Esophagus muscularis mucosa (tissue), 4 donors: Measurements from ENCODE around the gene MEG3. TPM values are rescaled to one million over a fixed set of nuclear protein-coding genes. Genes with fewer than 3 reads are reported as not detected.

Experiments
- DNase-seq: peaks from one replicate; pipeline ENCODE4 v3.0.0-alpha.2; 2017; ENCODE audit errors: extremely low spot score
- H3K27ac ChIP-seq, 4 donors: fragments of 200-600 bp; sonication (generic); replicated peaks in 1 of 4; 1 replicate in 3 of 4; 2 replicates in 1 of 4; pipeline ENCODE4 v1.5.1; 2016 to 2019; ENCODE audit warnings: mild to moderate bottlenecking in 1 of 4
- H3K27me3 ChIP-seq, 4 donors: fragments of 200-600 bp; sonication (generic); one replicate each; pipeline versions ENCODE4 v1.5.1 to v1.6.0; 2016 to 2019
- H3K36me3 ChIP-seq, 4 donors: fragments of 200-600 bp; sonication (generic); one replicate each; pipeline ENCODE4 v1.5.1; 2016 to 2019
- H3K4me1 ChIP-seq, 4 donors: fragments of 200-600 bp; sonication (generic); one replicate each; pipeline ENCODE4 v1.5.1; 2016 to 2019
- H3K4me3 ChIP-seq, 4 donors: fragments of 200-600 bp; sonication (generic); 1 replicate in 2 of 4; 2 replicates in 2 of 4; pipeline ENCODE4 v1.5.1; 2016 to 2019; ENCODE audit warnings: mild to moderate bottlenecking in 4 of 4, moderate library complexity in 1 of 4
- H3K9me3 ChIP-seq, 4 donors: fragments of 200-600 bp; sonication (generic); 1 replicate in 3 of 4; 2 replicates in 1 of 4; pipeline ENCODE4 v1.5.1; 2016 to 2019
- EP300 ChIP-seq: sonication (generic); formaldehyde crosslinking; IDR thresholded peaks from one replicate; pipeline ENCODE4 v1.6.1; 2017; ENCODE audit warnings: antibody characterized with exemption
- POLR2A ChIP-seq: fragments of 450-650 bp; IDR thresholded peaks from one replicate; pipeline ENCODE4 v1.6.1; 2017; ENCODE audit warnings: antibody characterized with exemption, moderate library complexity, mild to moderate bottlenecking, low read depth
- POLR2AphosphoS5 ChIP-seq, 2 donors: sonication (generic); formaldehyde crosslinking; IDR thresholded peaks; one replicate each; pipeline ENCODE4 v1.6.1; 2017; ENCODE audit warnings: antibody characterized with exemption in 2 of 2
- WGBS: methylation state at CpG from one replicate; pipeline ENCODE4 v1.1.5; 2018; 5-methylcytosine and 5-hydroxymethylcytosine counted together
- intact Hi-C: fragments of 100-400 bp; cut with DNase I; formaldehyde crosslinking; loops from one replicate; pipeline ENCODE4 v1.15.1; 2023
- total RNA-seq, 4 donors: library from RNA; depleted of rRNA; stranded (reverse); fragments of >200 nt; gene quantifications; one replicate each; pipeline versions ENCODE4 v1.1.0 to v1.2.1, GENCODE V29; 2016
- TF ChIP-seq, protein P1 (sequence below), 3 experiments: fragments of 200-600 bp in 2 of 3; fragments of 450-650 bp in 1 of 3; sonication (generic) in 2 of 3; IDR thresholded peaks; one replicate each; pipeline ENCODE4 v1.5.1; 2017 to 2019; ENCODE audit warnings: antibody characterized with exemption in 3 of 3, mild to moderate bottlenecking in 2 of 3, moderate library complexity in 1 of 3

MEG3 gene
- total RNA-seq, 4 donors from 2014 or later, result 9.4 to 53.2 (median 22.1) TPM

DNA sequence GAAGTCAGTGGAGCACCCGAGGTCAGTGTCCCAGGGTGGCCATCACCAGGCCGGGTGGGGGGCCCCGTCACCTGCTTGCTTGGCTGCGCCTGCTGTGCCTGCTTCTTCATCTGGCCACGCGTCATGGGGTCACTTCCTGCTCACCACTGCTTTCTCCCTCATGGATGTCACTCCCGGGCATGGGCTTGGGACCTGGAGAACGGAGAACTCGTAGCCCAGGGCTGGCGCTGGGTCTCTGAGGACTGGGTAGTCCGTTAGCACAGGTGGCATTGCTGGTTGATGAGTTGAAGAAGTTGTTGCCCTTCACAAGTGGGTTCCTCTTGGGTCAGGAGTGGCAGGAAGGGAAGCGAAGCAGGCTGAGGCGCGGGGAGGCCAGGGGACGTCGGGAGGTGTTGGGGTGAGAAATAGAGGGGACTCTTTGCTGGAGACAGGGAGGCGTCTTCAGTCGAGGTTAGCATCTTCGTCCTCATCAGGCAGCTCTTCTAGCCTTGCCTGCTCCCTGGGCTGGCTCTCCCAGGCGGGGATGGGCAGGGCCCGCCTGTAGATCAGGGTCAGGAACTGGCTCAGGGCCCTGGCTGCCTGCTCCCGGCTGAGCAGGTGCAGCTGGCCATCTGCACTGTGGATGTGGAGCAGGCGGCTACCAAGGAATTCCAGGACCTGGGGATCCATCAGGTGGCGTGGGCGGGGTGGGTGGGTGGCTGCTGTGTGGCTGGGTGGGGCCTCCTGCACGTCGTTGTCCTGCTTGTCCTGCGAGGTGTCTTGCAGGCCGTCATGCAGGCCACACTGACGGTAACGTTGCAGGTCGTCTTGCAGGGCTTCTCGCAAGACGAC, 54.6 kb downstream of the MEG3 start:
- no peaks in the 10 kb centered on the region for H3K4me1 ChIP-seq
- no peaks in the 10 kb centered on the region for H3K9me3 ChIP-seq
- no peaks in the 10 kb centered on the region for H3K36me3 ChIP-seq
- H3K4me3 ChIP-seq, result no peak overlapping the region
- TF ChIP-seq POLR2A (no peak), POLR2AphosphoS5 (IDR thresholded peaks at IDR 0.05) (no peak), EP300 (no peak)
- TF ChIP-seq, protein P1, sequence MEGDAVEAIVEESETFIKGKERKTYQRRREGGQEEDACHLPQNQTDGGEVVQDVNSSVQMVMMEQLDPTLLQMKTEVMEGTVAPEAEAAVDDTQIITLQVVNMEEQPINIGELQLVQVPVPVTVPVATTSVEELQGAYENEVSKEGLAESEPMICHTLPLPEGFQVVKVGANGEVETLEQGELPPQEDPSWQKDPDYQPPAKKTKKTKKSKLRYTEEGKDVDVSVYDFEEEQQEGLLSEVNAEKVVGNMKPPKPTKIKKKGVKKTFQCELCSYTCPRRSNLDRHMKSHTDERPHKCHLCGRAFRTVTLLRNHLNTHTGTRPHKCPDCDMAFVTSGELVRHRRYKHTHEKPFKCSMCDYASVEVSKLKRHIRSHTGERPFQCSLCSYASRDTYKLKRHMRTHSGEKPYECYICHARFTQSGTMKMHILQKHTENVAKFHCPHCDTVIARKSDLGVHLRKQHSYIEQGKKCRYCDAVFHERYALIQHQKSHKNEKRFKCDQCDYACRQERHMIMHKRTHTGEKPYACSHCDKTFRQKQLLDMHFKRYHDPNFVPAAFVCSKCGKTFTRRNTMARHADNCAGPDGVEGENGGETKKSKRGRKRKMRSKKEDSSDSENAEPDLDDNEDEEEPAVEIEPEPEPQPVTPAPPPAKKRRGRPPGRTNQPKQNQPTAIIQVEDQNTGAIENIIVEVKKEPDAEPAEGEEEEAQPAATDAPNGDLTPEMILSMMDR (IDR thresholded peaks at IDR 0.05), result no peak
- no peak overlapping the region for H3K27ac ChIP-seq
- no peak for DNase-seq
- WGBS, result 92% methylated on average over 24 of the region's 34 CpGs
- intact Hi-C loops, result no loop called here
- peaks cover 0 to 37% (median 0%) of the 10 kb centered on the region in 4 donors for H3K27me3 ChIP-seq

DNA sequence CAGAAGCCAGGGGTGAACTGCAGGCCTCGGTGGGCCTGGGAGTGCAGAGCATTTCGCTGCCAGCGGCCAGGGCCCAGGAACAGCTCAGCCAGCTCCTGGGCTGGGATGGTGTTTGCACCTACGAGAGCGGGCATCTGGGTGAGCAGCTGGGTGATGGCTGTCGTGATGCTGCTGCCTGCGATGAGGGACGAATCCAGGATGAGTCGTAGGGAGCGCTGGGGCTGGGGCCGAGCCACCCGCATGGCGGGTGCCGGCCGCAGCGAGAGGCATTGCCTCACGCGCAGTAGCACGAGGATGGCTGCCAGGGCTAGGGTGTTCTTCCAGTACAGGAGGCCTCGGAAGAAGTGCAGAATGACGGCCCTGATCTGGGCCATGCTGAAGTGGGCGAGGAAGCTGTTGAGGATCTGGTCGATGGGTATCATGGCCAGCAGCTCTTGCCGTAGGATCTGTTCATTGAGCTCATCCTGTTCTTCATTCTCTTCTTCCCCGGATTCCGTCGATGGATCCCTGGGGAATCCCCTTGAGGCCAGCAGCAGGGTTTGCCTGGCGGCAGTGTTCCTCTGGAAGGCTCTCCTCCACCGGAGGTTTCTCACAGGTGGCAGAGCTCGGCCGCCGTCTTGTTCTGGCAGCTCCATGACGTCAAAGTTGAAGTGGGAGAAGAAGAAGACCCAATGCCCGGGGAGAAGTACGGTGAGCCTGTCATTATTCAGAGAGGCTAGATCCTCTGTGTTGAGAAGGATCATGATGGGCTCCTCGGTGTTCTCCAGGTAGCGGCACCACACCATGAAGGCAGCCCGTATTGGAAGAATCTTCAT, 55.5 kb downstream of the MEG3 start:
- intact Hi-C loops, result no loop called here
- Histone ChIP-seq H3K9me3 (no peaks in the 10 kb centered on the region), H3K36me3 (no peaks in the 10 kb centered on the region), H3K4me1 (no peaks in the 10 kb centered on the region), H3K27me3 (peaks cover 0 to 32% (median 0%) of the 10 kb centered on the region in 4 donors), H3K27ac (no peak overlapping the region), H3K4me3 (no peak overlapping the region)
- WGBS, result 95% methylated on average over 36 of the region's 38 CpGs
- no peak for DNase-seq
- TF ChIP-seq POLR2AphosphoS5 (IDR thresholded peaks at IDR 0.05), result no peak
- TF ChIP-seq EP300, result no peak
- TF ChIP-seq, protein P1 (IDR thresholded peaks at IDR 0.05), result no peak
- no peak for TF ChIP-seq POLR2A

DNA sequence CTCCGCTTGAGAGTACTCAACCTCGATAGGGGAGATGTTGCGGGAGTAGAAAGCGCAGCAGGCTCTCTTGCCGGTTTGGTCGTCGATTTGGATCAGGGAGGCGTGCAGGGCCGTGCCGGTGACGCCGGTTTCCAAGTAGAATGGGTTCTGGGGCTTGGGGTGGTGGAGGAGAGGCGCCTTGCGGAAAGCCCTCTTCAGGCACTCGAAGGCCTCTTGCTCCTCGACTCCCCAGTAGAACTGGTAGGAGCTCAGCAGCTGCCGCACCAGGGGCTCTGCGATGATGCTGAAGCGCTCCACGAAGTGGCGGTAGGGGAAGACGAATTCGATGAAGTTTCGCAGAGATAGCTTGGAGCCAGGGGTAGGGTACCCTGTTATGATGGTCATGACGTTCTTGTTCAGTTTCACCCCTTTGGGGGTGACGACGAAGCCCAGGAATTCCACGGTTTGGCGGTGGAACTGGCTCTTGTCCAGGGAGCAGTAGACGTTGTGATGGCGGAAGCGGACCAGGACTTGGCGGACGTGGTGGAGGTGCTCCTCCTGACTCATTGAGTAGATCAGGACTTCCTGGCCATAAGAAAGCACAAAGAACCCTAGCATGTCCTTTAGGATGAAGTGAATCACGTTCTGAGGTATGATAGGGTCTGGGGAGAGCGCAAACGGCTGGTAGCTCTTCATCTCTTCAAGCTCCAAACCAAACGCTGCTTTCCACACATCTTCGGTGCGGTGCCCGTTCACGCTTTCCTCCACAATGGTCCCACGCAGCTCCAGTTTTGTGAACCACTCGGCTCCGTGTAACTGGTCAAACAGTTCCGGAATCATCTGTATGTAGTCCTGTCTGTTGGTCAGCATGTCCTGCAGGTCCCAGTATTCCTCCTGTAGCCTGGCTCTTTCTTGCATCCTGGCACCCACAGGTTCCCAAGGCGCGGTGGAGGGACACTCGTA, 56.4 kb downstream of the MEG3 start:
- WGBS, result 95% methylated on average over 49 of the region's 49 CpGs
- DNase-seq, result no peak
- H3K36me3 ChIP-seq, result no peaks in the 10 kb centered on the region
- no peak overlapping the region for H3K4me3 ChIP-seq
- peaks cover 0 to under 1% (median 0%) of the 10 kb centered on the region in 4 donors for H3K4me1 ChIP-seq
- H3K9me3 ChIP-seq, result no peaks in the 10 kb centered on the region
- intact Hi-C loops, result no loop called here
- peaks cover 0 to 24% (median 0%) of the 10 kb centered on the region in 4 donors for H3K27me3 ChIP-seq
- no peak overlapping the region for H3K27ac ChIP-seq
- no peak for TF ChIP-seq POLR2AphosphoS5 (IDR thresholded peaks at IDR 0.05)
- TF ChIP-seq EP300, result no peak
- no peak for TF ChIP-seq POLR2A
- TF ChIP-seq, protein P1 (IDR thresholded peaks at IDR 0.05), result no peak

DNA sequence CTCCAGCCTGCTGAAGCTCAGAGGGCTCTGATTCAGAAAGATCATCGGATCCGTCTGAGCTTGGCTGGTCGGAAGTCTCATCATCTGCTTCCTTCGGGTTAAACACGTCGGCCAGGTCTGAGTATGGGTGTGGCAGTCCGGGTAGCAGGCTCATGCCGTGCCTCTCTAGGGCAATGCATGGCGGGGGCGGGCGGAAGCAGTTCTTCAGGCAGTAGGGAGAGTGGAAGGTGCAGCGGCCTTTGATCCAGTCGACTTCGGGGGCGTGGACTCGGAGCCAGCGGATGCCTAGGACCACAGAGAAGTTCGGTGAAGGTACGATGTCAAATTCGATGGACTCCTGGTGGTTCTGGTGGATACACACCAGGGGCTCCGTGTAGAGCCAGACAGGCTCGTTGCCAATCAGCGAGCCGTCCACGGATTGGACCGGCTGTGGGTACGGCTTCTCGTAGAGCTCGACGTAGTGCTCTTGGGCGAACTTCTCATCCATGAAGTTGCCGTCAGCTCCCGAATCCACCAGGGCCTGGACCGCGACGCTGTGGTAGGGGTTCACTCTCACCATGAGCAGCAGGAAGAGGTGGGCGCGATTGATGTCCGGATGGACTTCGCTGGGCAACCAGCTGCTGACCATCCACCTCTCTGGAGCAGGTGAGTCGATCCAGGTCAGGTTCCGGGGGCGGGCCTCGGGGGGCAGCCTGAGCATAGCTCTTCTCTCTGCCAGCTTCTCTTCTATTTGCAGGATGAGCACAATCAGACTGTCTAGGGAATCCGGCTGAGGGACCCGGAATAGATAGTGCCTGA, 57.3 kb downstream of the MEG3 start:
- H3K4me1 ChIP-seq, result peaks cover 0 to 4% (median 2%) of the 10 kb centered on the region in 4 donors
- TF ChIP-seq, protein P1 (IDR thresholded peaks at IDR 0.05), result no peak
- TF ChIP-seq EP300 (no peak), POLR2AphosphoS5 (IDR thresholded peaks at IDR 0.05) (no peak), POLR2A (no peak)
- peaks cover 0 to 16% (median 0%) of the 10 kb centered on the region in 4 donors for H3K27me3 ChIP-seq
- DNase-seq, result no peak
- 96% methylated on average over 41 of the region's 46 CpGs for WGBS
- no peaks in the 10 kb centered on the region for H3K36me3 ChIP-seq
- H3K27ac ChIP-seq, result no peak overlapping the region
- no peak overlapping the region for H3K4me3 ChIP-seq
- intact Hi-C loops, result no loop called here
- no peaks in the 10 kb centered on the region for H3K9me3 ChIP-seq
